Epidermal melanocyte (primary cell): ENCODE results near the gene FCN1.

Source experiments
- DNase-seq: peaks from one replicate; pipeline ENCODE4 v3.0.0; 2011; ENCODE audit warnings: low spot score; ENCODE audit not compliant: insufficient read length

FCN1 gene

DNA sequence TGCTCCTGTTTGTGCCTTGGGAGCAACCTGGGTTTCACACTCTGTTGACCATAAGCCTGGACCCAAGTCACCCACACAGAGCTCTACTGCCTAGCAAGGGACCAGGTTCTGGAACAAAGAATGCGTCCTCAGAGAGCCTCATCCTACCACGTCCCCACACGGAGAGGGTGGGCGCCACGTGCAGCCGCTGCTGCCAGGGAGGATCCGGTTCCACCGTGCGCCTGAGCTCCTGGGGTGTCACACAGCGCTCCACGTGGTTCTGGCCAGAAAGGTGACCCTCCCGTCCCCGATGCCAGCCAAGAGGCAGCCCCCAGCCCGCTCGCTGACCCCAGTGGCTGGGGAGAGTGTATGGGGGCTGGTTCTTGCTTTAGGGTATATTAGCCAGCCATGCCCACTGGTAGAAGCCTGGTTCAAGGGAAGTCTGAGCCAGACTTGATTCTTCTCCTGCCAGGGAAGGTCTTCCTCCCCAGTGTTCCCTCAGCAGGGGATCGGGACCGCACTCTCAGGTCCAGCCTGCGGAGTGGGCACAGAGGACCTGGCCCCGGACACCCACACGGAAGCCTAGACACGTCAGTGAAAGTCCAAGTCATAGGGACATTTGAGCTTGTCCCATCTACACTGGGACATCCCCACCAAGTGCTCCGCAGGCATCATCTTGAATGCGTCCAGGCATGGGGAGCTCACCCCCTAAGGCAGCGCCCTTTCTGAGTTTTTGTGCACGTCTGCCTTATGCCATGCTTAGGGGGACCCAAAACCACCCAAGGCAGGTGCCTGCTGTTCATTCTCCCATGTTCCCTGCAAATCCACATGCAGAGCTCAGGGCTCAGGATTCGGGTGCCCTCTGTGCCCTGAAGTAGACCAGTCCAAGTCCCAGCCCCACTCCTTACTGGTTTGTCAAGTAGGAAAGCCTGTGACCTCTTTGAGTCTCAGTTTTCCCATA is 2.4 kb downstream of the FCN1 start:
- no peak for DNase-seq

- DNase-seq, result no peak
Observed at GRCh38 chr9:134914501-134914834, 3.2 kb downstream of the FCN1 start.

DNA sequence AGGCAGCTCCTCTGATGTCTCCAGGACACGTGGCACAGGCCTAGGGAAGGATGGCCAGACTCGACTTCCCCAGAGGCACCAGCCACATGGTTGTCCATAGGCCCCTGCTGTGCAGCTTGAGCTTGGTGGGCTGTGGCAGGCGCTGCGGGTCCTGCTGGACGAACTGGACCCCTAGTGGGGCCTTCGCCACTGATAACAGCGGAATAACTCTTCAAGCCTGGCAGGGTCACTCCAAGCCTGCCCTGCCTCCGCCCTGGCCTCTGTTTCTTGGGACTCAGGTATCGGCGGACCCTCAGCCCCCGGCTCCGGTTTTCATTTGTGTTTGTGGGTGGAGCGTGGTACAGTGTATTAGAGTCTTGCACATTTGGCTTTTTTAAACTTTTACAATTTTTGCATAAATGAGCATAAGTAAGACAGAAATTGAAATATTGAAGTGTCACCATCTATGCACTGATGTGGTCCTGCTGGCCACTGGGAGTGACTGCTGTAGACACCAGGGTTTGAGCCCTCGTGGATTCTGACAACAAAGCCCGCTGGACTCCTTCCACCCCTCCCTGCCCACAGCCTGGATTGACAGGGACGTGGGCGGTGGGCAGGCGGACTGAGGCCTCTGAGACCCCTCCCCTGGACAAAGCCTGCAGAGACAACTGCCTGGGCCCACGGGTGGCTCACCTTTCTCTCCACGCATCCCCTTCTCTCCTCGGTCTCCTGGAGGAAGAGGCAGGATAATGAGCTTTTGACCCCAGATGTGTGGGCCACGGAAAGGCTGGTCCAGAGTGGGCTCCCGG is 3.8 kb downstream of the FCN1 start:
- no peak for DNase-seq

DNA sequence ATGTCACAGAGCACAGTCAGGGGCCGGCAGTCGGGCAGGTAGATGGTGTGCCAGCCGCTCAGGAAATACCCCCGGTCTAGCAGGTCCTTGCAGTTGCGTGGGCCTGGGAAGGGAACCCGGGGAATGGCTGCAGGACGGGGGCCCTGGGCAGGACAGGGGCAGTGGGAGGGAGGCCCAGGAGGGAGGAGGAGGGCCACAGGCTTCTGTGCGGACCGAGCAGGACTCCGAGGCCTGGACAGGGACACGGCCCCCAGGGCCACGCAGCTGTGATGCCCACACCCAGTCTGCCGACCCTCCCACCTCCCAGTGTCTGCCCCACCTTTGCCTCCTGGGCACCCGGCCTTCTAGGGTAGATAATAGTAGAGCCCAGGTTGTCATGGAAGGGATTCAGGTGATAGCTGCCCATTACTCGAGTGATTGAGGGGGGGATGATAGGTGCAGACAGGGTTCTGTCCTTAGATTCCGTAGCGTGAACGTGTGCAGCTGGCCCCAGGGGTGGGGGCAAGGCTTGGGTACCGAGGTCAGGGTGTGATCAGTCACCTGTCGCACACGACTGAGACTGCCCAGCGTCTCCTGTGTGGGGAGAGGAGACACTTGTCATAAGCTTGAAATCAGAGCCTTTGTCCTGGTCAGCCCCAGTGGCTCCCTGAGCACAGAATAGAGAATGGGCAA is 4.5 kb downstream of the FCN1 start:
- no peak for DNase-seq

DNA sequence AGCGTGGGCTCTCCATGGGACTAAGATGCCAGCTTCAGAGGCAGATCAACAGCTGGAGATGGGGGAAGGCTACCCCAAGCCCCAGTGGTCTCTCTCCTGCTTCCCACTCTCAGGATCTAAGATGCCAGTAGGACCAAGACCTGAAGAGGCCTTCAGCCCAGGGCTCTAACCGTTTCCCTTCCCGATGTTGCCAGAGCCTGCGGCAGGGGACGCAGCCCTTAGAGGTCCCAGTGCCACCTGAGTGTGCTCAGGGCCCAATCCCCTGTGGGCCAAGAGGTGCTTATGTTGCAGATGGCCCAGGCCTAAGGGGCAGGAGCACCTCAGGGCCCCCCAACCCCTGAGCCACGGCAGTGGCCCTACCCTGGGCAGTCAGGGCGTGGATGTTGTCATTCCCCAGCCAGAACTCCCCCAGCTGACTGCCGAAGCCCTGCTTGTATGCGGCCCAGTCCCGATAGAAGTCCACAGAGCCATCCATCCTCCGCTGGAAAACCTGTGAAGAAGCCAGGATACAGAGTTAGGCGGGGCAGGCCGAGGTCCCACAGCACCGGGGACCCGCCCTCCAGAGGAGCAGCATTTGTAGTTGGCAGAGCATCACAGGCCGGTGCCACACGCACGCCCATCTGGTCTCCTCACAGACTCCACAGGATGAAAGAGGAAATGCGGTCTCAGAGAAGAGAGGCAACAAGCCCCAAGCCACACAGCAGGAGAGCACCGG is 5.4 kb downstream of the FCN1 start:
- no peak for DNase-seq

DNA sequence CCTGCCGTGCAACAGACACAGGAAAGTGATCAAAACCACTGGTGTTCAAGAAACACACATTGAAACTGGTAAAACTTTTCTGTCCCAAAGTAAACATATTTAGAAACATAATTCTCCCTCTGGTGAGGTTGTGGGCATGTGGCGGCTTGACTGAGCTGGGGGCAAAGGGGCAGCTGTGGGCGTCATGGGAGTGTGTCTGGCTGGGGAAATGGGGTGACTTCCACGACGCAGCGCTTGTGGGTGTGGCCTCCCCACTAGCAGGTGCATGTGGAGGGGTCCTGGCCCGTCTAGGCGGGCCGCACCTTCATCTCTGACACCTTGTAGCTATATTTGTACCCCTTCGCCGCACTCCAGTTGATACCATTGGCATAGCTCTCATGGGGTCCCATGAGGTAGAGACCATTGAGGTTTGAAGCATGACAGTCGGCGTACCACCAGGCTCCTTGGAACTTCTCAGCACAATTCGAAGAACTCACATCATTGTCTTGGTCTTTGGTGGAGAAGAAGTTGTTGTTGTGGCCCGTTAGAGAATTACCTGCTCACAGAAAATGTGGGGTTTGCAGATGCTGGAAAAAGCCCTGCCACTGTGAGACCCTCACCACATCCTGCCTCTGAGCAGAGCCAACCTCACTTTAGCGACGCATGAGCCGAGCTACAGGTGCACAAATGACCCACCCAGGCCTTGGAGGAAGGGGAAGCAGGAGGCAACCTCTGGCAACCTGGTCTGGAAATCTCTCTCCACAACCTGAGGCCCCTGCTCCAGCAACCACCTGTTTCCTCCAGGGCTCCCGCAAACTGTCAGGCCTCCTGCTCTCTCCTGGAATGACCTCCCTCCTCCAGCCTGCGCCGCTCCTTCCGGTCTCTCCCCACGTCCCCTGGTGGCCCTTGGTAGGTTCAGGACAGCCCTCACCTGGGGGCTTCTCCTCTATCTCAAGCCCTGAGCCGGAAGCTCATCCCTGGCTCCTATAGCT is 7.9 kb downstream of the FCN1 start:
- no peak for DNase-seq

DNA sequence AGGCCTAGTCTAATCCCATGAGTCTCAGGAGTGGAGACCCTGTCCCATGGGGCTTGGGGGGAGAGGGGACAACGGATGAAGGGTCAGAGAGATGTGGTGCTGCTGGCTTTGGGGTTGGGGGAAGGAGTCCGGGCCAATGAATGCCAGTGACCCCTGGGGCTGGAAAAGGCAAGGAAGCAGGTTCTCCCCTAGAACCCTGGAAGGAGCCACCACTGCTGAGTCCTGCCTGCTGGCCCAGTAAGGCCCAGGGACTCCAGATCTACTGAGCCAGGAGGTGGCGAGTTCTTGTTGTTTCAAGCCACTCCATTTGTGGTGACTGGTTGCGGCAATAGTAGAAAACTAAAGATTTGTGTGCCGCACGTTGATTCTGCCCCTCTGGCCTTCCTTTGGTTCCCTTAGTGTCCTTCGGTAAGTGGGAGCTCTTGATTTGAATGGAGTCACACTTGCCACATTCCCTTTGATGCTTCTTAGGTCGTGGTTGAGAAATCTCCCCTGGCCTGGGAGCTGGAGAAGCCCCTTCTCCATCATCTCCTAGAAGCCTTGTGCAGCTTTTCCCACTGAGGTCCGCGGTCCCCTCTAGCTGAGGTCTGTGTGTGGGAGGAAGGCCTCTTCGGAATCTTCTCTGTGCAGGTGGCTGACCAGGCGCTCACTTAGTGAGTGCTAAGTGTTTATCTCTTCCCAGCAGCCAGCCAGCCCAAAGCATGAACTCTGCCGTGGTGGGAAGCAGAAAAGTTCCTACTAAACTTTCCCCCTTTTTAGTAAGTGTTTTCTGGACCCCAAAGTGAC is 9.0 kb downstream of the FCN1 start:
- DNase-seq, result no peak

- no peak for DNase-seq
Observed at GRCh38 chr9:134902936-134903335, 14.8 kb downstream of the FCN1 start.

DNA sequence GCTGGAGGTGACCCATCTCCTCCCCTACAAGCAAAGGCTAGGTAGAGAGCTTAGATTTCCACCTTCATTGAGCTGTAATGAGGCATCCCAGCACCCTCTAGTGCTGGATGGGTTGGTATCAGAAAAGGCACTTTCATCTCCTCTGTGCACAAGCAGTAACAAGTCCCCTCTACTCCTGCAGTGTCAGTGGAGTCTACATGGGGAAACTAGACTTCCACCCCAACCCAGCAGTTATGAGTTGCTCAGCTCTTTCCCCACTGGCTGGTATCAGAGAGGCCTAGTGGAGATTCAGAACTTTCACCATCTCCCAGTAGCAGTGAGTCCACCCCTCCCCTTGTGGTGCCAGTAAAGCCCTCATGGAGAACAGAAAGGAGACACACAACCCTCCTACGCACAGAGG is 17.9 kb downstream of the FCN1 start:
- DNase-seq, result no peak

- no peak for DNase-seq
Observed at GRCh38 chr9:134899168-134899567, 18.5 kb downstream of the FCN1 start.

DNA sequence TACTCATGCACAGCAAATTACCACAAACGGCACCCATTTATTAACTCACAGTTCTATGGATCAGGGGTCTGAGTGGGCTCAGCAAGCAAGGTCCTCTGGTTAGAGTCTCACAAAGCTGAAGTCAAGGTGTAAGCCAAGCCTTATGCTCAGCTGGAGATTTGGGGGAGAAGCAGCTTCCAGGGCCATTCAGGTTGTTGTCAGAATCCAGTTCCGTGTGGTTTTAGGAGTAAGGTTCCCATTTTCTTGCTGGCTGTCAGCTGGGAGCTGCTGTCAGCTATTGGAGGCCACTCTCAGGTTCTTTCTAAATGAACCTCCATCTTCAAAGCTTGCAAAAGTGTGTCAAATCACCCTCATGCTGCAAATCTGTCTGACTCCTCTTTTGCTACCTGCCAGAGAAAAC is 19.4 kb downstream of the FCN1 start:
- DNase-seq, result no peak

GRCh38 chr9:134897584-134898170 is 20.0 kb downstream of the FCN1 start:
- DNase-seq, result no peak

DNA sequence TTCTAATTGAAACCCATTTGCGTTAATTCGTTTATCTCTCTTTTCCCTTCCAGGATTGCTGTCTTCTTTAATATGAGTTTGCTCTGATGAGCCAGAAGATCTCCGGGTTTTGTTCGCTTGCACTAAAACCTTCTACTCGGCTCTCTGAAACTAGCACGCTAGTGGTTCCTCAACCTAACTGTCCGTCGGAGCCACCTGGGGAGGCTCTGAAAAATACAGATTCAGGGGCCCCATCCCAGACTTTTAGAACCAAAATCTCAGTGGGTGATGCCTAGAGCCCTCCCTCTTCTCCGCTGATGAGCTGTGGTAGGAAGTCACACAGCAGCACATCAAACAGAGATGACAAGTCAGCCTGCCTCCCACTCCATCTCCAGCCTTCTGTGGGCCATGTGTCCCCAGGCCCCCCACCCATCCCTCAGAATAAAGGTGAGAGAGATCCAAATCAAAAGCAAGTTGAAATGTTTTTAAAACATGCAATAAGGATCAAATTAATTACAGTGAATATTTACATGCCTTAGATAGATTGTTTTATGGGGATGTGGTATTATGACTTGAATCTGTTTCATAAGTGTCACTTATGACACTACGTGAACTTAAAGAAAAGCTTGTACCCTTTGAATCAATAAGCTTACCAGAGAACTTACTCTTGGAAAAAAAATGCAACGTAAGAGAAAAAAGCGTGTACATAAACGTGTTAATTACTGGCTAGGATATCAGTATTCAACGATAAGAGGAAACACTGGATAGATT is 20.7 kb downstream of the FCN1 start:
- DNase-seq, result no peak

DNA sequence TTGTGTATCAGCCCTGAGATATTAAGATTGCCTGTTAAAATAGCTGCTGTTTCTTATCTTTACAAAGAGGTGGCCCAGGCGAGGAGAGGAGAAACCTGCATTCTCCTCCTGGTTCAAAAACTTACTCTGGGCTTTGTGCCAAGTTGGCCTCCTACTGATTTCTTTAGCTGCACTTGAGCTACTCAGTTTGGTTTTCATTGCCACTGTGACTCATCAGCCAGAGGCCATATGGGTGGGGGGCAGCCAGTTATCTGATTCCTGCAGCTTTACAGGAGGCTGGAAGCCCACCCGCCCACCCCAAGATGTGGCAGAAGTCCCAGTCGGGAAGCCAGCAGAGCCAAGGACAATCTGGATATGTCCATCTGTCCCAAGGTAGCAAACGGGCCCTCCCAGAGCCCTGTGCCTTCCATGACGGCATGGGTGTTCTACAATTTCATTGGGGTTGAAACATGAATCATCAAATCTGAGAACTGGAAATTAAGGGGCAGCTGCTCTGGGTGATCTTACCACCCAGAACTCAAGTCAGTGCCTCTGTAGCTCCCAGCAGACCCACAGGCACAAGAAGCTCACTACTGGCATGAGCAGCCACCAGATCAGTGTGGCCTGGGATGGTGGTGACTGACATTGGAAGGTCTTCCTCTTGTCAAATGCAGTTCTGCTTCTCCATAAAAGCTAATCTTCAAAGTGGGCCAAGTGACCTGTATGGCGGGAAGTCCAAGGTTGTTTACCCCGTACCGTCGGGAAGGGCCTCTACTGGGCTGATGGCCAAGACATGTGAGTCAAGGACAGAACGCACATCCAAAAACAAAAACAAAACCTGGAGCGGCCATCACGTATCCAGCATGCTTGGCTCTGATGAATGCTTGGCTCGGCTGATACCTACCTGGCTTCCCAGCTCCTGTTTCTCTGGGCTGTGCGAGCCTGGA is 21.5 kb downstream of the FCN1 start:
- no peak for DNase-seq

GRCh38 chr9:134895567-134895907 is 22.2 kb downstream of the FCN1 start:
- no peak for DNase-seq

- no peak for DNase-seq
Observed at GRCh38 chr9:134895097-134895496, 22.6 kb downstream of the FCN1 start.

DNA sequence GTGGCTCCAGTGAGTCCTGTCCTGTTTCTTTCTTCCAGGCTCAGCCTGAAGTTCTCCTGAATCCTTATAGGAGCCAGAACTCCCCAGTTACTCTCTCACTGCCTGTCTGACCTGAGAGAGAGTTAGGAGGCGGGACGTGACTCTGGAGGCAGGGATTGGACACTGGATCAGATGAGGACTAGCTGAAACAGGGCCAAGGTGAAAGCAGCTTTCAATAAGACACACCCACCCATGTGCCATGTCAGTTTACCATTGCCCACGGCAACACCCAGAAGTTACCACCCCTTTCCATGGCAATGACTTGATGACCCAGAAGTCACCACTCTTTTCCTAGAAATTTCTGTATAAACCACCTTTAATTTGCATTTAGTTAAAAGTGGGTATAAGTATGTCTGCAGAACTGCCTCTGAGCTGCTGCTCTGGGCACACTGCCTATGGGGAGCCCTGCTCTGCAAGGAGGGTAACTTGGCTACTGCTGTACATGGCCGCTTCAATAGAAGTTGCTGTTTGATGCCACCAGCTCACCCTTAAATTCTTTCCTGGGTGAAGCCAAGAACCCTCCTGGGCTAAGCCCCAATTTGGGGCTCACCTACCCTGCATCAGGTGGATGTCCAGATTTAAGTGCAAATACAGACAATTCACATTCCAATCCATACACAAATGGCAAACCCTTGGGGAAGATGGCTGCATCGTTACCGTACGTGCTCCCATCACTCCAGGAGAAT is 23.4 kb downstream of the FCN1 start:
- DNase-seq, result no peak
